HEK293T (cell line): ENCODE data around the gene APOA4.

ENCODE experiments used
- BHLHE40 ChIP-seq: fragments of 450-650 bp; IDR thresholded peaks from 2 replicates; pipeline ENCODE4 v1.6.1; 2016; ENCODE audit warnings: mild to moderate bottlenecking, moderate library complexity, borderline replicate concordance
- ELF4 ChIP-seq: fragments of 450-650 bp; IDR thresholded peaks from 2 replicates; pipeline ENCODE4 v1.6.1; 2017; ENCODE audit warnings: antibody characterized with exemption
- SP1 ChIP-seq: fragments of 450-650 bp; IDR thresholded peaks from 2 replicates; pipeline ENCODE4 v1.6.1; 2017

DNA sequence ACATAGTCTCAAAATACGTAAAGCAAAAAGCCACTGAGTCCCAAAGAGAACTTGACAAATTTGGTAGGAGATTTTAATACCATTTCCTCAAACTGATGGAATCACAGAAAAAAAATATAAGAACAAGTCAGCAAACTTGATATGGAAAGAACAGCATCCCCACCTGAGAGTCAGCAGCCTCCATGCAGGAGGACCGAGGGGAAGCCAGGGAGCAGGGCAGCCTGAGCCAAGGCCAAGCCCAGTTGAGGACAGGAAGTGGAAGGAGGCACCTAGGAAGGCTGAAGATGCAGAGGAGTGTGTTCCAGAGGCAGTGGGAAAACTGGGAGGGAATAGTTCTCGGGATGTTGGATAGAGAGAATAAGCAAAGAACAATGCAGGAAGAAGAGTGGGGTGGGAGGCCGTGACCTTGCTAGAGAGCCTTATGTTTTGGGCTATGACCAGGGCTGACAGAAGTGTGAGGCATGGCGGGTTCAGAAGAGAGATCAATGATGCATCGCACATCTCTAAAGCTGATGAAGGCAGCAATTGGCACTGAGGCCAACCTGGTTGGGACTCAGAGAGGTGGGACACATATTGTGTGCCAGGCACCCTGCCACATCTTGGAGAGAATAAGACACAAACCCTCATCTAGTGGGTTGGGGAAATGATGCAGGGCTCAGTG is 15.4 kb downstream of the APOA4 start:
- TF ChIP-seq ELF4 (no peak), BHLHE40 (no peak), SP1 (no peak)
